Panc1 (cell line): ENCODE measurements around the gene KIF1A.

Source experiments
- POLR2AphosphoS5 ChIP-seq: IDR thresholded peaks from 2 replicates; pipeline ENCODE4 v1.6.1; 2012; ENCODE audit warnings: mild to moderate bottlenecking, low read depth, low read length, moderate library complexity
- TF ChIP-seq, protein P1 (sequence below): fragments of 450-650 bp; IDR thresholded peaks from 2 replicates; pipeline ENCODE4 v1.5.1; 2017; ENCODE audit warnings: mild to moderate bottlenecking

DNA sequence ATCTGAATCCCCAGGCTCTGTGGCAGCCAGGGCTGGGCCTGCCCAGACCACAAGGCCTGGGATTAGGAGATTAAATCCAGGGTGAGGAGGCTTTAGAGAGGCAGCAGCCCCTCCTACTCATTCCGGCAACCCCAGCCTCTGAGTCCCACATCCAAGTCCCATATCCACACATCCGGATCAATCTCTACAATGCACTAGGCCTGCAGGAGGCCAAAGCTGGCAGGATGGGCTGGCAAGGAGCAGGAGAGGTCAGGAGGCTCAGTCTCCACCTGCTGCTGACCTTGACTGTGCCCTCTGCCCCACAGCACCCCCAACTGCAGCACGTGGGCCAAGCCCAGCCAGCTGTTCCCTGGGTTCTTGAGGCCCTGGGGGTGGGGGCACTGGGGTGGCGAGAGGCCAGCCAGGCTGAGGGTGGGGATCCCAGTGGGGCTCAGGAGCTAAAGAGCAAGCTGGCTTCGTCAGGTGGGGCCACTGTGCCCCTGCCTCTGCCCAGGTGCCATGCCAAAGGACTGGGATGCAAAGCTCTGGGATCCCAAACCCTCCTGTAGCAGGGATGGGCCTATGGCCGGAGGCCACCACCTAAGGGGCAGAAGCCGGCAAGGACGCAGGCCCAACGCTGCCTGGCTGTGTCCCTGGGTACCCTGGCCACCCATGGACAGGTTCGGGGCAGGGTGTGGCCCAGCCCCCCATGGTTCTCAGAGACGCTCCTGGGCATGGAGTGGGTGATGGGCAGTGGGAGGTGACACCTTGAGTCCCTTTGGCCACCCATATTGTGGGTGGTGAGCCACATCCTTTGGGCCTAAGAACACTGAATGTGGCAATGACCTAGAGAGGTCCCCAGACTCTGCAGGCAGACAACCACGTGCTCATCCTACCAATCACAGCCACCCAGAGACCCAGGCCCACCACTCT lies 3.2 kb downstream of the KIF1A start:
- TF ChIP-seq, protein P1, sequence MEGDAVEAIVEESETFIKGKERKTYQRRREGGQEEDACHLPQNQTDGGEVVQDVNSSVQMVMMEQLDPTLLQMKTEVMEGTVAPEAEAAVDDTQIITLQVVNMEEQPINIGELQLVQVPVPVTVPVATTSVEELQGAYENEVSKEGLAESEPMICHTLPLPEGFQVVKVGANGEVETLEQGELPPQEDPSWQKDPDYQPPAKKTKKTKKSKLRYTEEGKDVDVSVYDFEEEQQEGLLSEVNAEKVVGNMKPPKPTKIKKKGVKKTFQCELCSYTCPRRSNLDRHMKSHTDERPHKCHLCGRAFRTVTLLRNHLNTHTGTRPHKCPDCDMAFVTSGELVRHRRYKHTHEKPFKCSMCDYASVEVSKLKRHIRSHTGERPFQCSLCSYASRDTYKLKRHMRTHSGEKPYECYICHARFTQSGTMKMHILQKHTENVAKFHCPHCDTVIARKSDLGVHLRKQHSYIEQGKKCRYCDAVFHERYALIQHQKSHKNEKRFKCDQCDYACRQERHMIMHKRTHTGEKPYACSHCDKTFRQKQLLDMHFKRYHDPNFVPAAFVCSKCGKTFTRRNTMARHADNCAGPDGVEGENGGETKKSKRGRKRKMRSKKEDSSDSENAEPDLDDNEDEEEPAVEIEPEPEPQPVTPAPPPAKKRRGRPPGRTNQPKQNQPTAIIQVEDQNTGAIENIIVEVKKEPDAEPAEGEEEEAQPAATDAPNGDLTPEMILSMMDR: no peak
- TF ChIP-seq POLR2AphosphoS5: no peak
